HG03565 (cell line): ENCODE results near the gene KIF25.

ENCODE experiments used
- ATAC-seq: cut with Tn5 transposase; IDR thresholded peaks from one replicate; pipeline ENCODE4 v1.9.1; 2021; ENCODE audit warnings: mild to moderate bottlenecking, moderate library complexity; ENCODE audit not compliant: unreplicated experiment

Gene KIF25

GRCh38 chr6:168016176-168016620 is 18.7 kb downstream of the KIF25 start:
- ATAC-seq, result no peak

- no peak for ATAC-seq
Measured at GRCh38 chr6:168016721-168017525, 19.5 kb downstream of the KIF25 start.

GRCh38 chr6:168017629-168018028 is 20.2 kb downstream of the KIF25 start:
- no peak for ATAC-seq

- ATAC-seq, result no peak
Measured at GRCh38 chr6:168018664-168019063, 21.2 kb downstream of the KIF25 start.

GRCh38 chr6:168020242-168020641 is 22.8 kb downstream of the KIF25 start:
- no peak for ATAC-seq

GRCh38 chr6:168021581-168021980 is 24.1 kb downstream of the KIF25 start:
- no peak for ATAC-seq

- no peak for ATAC-seq
Measured at GRCh38 chr6:168022488-168023321, 25.2 kb downstream of the KIF25 start.

GRCh38 chr6:168024951-168025510 is 27.6 kb downstream of the KIF25 start:
- ATAC-seq, result no peak

GRCh38 chr6:168025831-168026710 is 28.6 kb downstream of the KIF25 start:
- no peak for ATAC-seq

- no peak for ATAC-seq
Measured at GRCh38 chr6:168026925-168027324, 29.5 kb downstream of the KIF25 start.

GRCh38 chr6:168027521-168027920 is 30.1 kb downstream of the KIF25 start:
- no peak for ATAC-seq

- no peak for ATAC-seq
Measured at GRCh38 chr6:168028181-168028580, 30.7 kb downstream of the KIF25 start.

GRCh38 chr6:168029459-168030217 is 32.2 kb downstream of the KIF25 start:
- ATAC-seq, result no peak

GRCh38 chr6:168030218-168030746 is 32.8 kb downstream of the KIF25 start:
- no peak for ATAC-seq

- no peak for ATAC-seq
Measured at GRCh38 chr6:168030908-168031307, 33.4 kb downstream of the KIF25 start.

- ATAC-seq, result no peak
Measured at GRCh38 chr6:168031411-168031971, 34.0 kb downstream of the KIF25 start.

- ATAC-seq, result no peak
Measured at GRCh38 chr6:168032005-168032760, 34.7 kb downstream of the KIF25 start.

- no peak for ATAC-seq
Measured at GRCh38 chr6:168033791-168034190, 36.3 kb downstream of the KIF25 start.

GRCh38 chr6:168034537-168034936 is 37.1 kb downstream of the KIF25 start:
- no peak for ATAC-seq
